H9 (cell line): Measurements from ENCODE around the gene STIMATE. TPM values are rescaled to one million over a fixed set of nuclear protein-coding genes. Genes with fewer than 3 reads are reported as not detected.

Experiments
- DNase-seq: peaks from one replicate; pipeline ENCODE4 v3.0.0-alpha.2; 2017
- H2AFZ ChIP-seq: one replicate; pipeline ENCODE4 v1.6.1; 2013; ENCODE audit warnings: mild to moderate bottlenecking, low read length, control low read depth, moderate library complexity
- H2AK5ac ChIP-seq: 2 replicates; pipeline ENCODE4 v1.6.1; 2013; ENCODE audit warnings: low read length, control low read depth, mixed read lengths; ENCODE audit not compliant: insufficient read length
- H2BK120ac ChIP-seq: one replicate; pipeline ENCODE4 v1.6.1; 2013; ENCODE audit warnings: low read depth, mild to moderate bottlenecking, low read length, control low read depth, inconsistent platforms; ENCODE audit not compliant: poor library complexity, severe bottlenecking
- H2BK12ac ChIP-seq: 2 replicates; pipeline ENCODE4 v1.6.1; 2013; ENCODE audit warnings: low read length, control low read depth, mixed read lengths, low read depth; ENCODE audit not compliant: insufficient read length
- H2BK15ac ChIP-seq: 2 replicates; pipeline ENCODE4 v1.6.1; 2013; ENCODE audit warnings: low read depth, low read length, control low read depth
- H2BK20ac ChIP-seq: one replicate; pipeline ENCODE4 v1.6.1; 2013; ENCODE audit warnings: low read depth, mild to moderate bottlenecking, low read length, control low read depth, inconsistent platforms; ENCODE audit not compliant: poor library complexity, severe bottlenecking
- H2BK5ac ChIP-seq: 2 replicates; pipeline ENCODE4 v1.6.1; 2013; ENCODE audit warnings: low read length, control low read depth, mixed read lengths; ENCODE audit not compliant: insufficient read length
- H3K14ac ChIP-seq: 2 replicates; pipeline ENCODE4 v1.6.1; 2013; ENCODE audit warnings: low read length, control low read depth; ENCODE audit not compliant: insufficient read depth
- H3K18ac ChIP-seq: 2 replicates; pipeline ENCODE4 v1.6.1; 2013; ENCODE audit warnings: low read depth, mild to moderate bottlenecking, mixed read lengths, low read length, control low read depth; ENCODE audit not compliant: insufficient read length
- H3K23ac ChIP-seq: 2 replicates; pipeline ENCODE4 v1.6.1; 2013; ENCODE audit warnings: low read length, control low read depth, mixed read lengths, low read depth; ENCODE audit not compliant: insufficient read length
- H3K23me2 ChIP-seq: 2 replicates; pipeline ENCODE4 v1.6.1; 2013; ENCODE audit warnings: low read depth, mild to moderate bottlenecking, mixed read lengths, low read length, control low read depth; ENCODE audit not compliant: insufficient read length, poor library complexity, severe bottlenecking
- H3K27ac ChIP-seq: 2 replicates; pipeline ENCODE4 v1.5.1; 2013; ENCODE audit warnings: low read length, control low read depth, mixed read lengths, low read depth; ENCODE audit not compliant: insufficient read length
- H3K27me3 ChIP-seq: 2 replicates; pipeline ENCODE4 v1.6.1; 2013; ENCODE audit warnings: low read length, control low read depth, inconsistent platforms; ENCODE audit not compliant: insufficient read depth
- H3K4ac ChIP-seq: 2 replicates; pipeline ENCODE4 v1.6.1; 2013; ENCODE audit warnings: low read depth, mild to moderate bottlenecking, control low read depth, inconsistent platforms, low read length, moderate library complexity
- H3K4me1 ChIP-seq: 2 replicates; pipeline ENCODE4 v1.6.1; 2013; ENCODE audit warnings: low read length, control low read depth, inconsistent platforms; ENCODE audit not compliant: insufficient read depth
- H3K4me2 ChIP-seq: 2 replicates; pipeline ENCODE4 v1.6.1; 2013; ENCODE audit warnings: low read length, control low read depth, mixed read lengths; ENCODE audit not compliant: insufficient read length, insufficient read depth
- H3K56ac ChIP-seq: 2 replicates; pipeline ENCODE4 v1.6.1; 2013; ENCODE audit warnings: low read depth, mild to moderate bottlenecking, mixed read lengths, low read length, control low read depth; ENCODE audit not compliant: insufficient read length
- H3K79me1 ChIP-seq: 2 replicates; pipeline ENCODE4 v1.6.1; 2013; ENCODE audit warnings: low read depth, mild to moderate bottlenecking, moderate library complexity, low read length, control low read depth, inconsistent platforms; ENCODE audit not compliant: insufficient read depth, poor library complexity, severe bottlenecking
- H3K79me2 ChIP-seq: 2 replicates; pipeline ENCODE4 v1.6.1; 2013; ENCODE audit warnings: low read length, control low read depth, inconsistent platforms; ENCODE audit not compliant: insufficient read depth
- H3K9ac ChIP-seq: 2 replicates; pipeline ENCODE4 v1.6.1; 2013; ENCODE audit warnings: low read length, control low read depth, mixed read lengths; ENCODE audit not compliant: insufficient read length; ENCODE audit errors: extremely low read depth
- H3K9me3 ChIP-seq: one replicate; pipeline ENCODE4 v1.6.1; 2013; ENCODE audit warnings: low read depth, low read length, inconsistent platforms; ENCODE audit not compliant: control insufficient read depth
- H3T11ph ChIP-seq: one replicate; pipeline ENCODE4 v1.6.1; 2013; ENCODE audit warnings: mild to moderate bottlenecking, low read length, control low read depth, inconsistent platforms
- H4K20me1 ChIP-seq: one replicate; pipeline ENCODE4 v1.6.1; 2013; ENCODE audit not compliant: control insufficient read depth, insufficient read length, insufficient read depth
- H4K5ac ChIP-seq: 2 replicates; pipeline ENCODE4 v1.6.1; 2013; ENCODE audit warnings: low read depth, mild to moderate bottlenecking, mixed read lengths, low read length, control low read depth; ENCODE audit not compliant: insufficient read length
- H4K8ac ChIP-seq: replicated peaks from 2 replicates; pipeline ENCODE4 v1.6.1; 2013; ENCODE audit warnings: low read length, control low read depth, mixed read lengths, low read depth; ENCODE audit not compliant: insufficient read length
- H4K91ac ChIP-seq: 2 replicates; pipeline ENCODE4 v1.6.1; 2013; ENCODE audit warnings: low read depth, mild to moderate bottlenecking, moderate library complexity, mixed read lengths, low read length, control low read depth; ENCODE audit not compliant: insufficient read length
- H3K27ac Mint-ChIP-seq, 3 experiments: 2 replicates in 2 of 3; 3 replicates in 1 of 3; pipeline ENCODE4 v1.8.0; 2020 to 2021; ENCODE audit warnings: mixed read lengths in 3 of 3, mild to moderate bottlenecking in 1 of 3, moderate library complexity in 1 of 3
- H3K27me3 Mint-ChIP-seq: 2 replicates; pipeline ENCODE4 v1.8.0; 2021; ENCODE audit warnings: low read depth, mild to moderate bottlenecking, moderate library complexity, mixed read lengths
- H3K36me3 Mint-ChIP-seq, 3 experiments: 2 replicates in 2 of 3; 3 replicates in 1 of 3; pipeline ENCODE4 v1.8.0; 2020 to 2021; ENCODE audit warnings: low read depth in 3 of 3, mixed read lengths in 3 of 3; ENCODE audit not compliant: insufficient read depth in 1 of 3
- H3K4me1 Mint-ChIP-seq, 2 experiments: 2 replicates each; pipeline ENCODE4 v1.8.0; 2020; ENCODE audit warnings: mixed read lengths in 2 of 2
- H3K4me3 Mint-ChIP-seq, 2 experiments: 2 replicates in 1 of 2; 3 replicates in 1 of 2; pipeline ENCODE4 v1.8.0; 2020 to 2021; ENCODE audit warnings: mild to moderate bottlenecking in 2 of 2, mixed read lengths in 2 of 2, moderate library complexity in 1 of 2
- H3K9me3 Mint-ChIP-seq, 2 experiments: 2 replicates in 1 of 2; 3 replicates in 1 of 2; pipeline ENCODE4 v1.8.0; 2020; ENCODE audit warnings: mild to moderate bottlenecking in 2 of 2, mixed read lengths in 2 of 2, moderate library complexity in 1 of 2
- WGBS: extraction: QIAGEN DNeasy Blood & Tissue Kit; methylation state at CpG from one replicate; pipeline ENCODE4 v1.1.7; 2013; ENCODE audit warnings: missing lambda C conversion rate, low lambda C conversion rate, mixed read lengths; ENCODE audit not compliant: insufficient read length; ENCODE audit errors: extremely low coverage; 5-methylcytosine and 5-hydroxymethylcytosine counted together
- total RNA-seq: library from RNA; stranded (reverse); gene quantifications from 2 replicates; pipeline ENCODE4 v1.2.1, GENCODE V29; 2021
- TF ChIP-seq, protein P1 (sequence below): fragments of 200-600 bp; sonication (generic); conservative IDR thresholded peaks from 3 replicates; pipeline ENCODE4 v1.8.0; 2021; ENCODE audit warnings: antibody characterized with exemption, mild to moderate bottlenecking

Gene STIMATE
- total RNA-seq, 1 experiment from 2014 or later, result 25.6 TPM

DNA sequence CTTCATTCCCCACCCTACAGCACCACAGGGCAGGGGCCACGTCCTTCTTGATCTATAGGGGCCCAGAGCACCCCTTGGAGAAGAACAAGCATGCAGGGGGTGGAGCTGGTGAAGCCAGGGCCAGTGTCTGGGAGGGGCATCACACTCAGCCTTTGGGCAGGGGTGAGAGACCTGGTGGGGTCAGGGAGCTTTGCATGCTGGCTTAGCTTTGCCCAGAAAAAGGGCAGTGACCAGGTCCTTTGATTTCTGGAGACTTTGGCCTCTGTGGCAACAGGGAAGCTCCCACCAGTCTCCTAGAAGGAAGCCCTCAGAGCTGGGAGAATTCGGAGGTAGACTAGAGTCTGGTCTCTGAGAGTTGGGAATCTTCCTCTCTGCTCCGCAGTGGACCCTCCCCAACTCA, 67.9 kb downstream of the STIMATE start:
- Histone ChIP-seq H3K18ac (no peak overlapping the region), H2AFZ (no peak overlapping the region), H3K27ac (no peak overlapping the region), H3K4ac (no peak overlapping the region), H3K56ac (no peak overlapping the region), H3K27me3 (no peaks in the 10 kb centered on the region; the same call in 1 of the 2 replicates), H3K9me3 (no peaks in the 10 kb centered on the region), H4K5ac (no peak overlapping the region), H4K91ac (no peak overlapping the region), H3K79me2 (no peaks in the 10 kb centered on the region), H3K23ac (no peak overlapping the region), H3K23me2 (no peaks in the 10 kb centered on the region), H3K14ac (no peak overlapping the region), H2BK12ac (no peak overlapping the region), H2AK5ac (no peak overlapping the region), H3K79me1 (no peaks in the 10 kb centered on the region), H3K4me1 (no peaks in the 10 kb centered on the region), H2BK120ac (no peak overlapping the region), H3T11ph (no peak overlapping the region), H3K9ac (no peak overlapping the region), H3K4me2 (no peak overlapping the region), H4K8ac (no peak overlapping the region), H2BK20ac (no peak overlapping the region), H2BK15ac (no peak overlapping the region), H4K20me1 (no peaks in the 10 kb centered on the region), H2BK5ac (no peak overlapping the region)
- H3K4me3 Mint-ChIP-seq, result no peak overlapping the region
- H3K4me1 Mint-ChIP-seq, result peaks cover 14 to 25% of the 10 kb centered on the region in 2 experiments
- no peak overlapping the region for H3K27ac Mint-ChIP-seq
- H3K9me3 Mint-ChIP-seq, result no peaks in the 10 kb centered on the region
- no peaks in the 10 kb centered on the region; the same call in 1 of the 2 replicates for H3K27me3 Mint-ChIP-seq
- TF ChIP-seq, protein P1, sequence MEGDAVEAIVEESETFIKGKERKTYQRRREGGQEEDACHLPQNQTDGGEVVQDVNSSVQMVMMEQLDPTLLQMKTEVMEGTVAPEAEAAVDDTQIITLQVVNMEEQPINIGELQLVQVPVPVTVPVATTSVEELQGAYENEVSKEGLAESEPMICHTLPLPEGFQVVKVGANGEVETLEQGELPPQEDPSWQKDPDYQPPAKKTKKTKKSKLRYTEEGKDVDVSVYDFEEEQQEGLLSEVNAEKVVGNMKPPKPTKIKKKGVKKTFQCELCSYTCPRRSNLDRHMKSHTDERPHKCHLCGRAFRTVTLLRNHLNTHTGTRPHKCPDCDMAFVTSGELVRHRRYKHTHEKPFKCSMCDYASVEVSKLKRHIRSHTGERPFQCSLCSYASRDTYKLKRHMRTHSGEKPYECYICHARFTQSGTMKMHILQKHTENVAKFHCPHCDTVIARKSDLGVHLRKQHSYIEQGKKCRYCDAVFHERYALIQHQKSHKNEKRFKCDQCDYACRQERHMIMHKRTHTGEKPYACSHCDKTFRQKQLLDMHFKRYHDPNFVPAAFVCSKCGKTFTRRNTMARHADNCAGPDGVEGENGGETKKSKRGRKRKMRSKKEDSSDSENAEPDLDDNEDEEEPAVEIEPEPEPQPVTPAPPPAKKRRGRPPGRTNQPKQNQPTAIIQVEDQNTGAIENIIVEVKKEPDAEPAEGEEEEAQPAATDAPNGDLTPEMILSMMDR, result no peak
- DNase-seq, result no peak
- no peaks in the 10 kb centered on the region; a peak in 2 of 7 replicates for H3K36me3 Mint-ChIP-seq
- WGBS, result no CpG with 5 or more reads among the region's 3 CpGs
